CD4-positive, alpha-beta T cell treated with Interleukin-21 for 1 hour (primary cell): ENCODE data around the gene CCND1.
"Not testable (repeated sequence)": the region's sequence is repeated elsewhere in the genome, so short reads cannot be mapped to it uniquely, and the experiment has no call there.

Experiments used
- DNase-seq: peaks from one replicate; pipeline ENCODE4 v3.0.0-alpha.2; 2020

CCND1 gene

DNA sequence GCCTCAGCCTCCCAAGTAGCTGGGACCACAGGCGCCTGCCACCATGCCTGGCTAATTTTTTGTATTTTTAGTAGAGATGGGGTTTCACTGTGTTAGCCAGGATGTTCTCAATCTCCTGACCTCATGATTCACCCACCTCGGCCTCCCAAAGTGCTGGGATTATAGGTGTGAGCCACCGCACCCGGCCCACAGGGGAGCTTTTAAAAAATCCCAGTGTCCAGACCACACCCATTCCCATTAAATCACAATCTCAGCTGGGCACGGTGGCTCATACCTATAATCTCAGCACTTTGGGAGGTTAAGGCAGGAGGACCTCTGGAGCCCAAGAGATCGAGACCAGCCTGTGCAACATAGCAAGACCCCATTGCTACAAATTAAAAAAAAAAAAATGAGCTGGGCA is 55.0 kb downstream of the CCND1 start:
- DNase-seq, result not testable (repeated sequence)

DNA sequence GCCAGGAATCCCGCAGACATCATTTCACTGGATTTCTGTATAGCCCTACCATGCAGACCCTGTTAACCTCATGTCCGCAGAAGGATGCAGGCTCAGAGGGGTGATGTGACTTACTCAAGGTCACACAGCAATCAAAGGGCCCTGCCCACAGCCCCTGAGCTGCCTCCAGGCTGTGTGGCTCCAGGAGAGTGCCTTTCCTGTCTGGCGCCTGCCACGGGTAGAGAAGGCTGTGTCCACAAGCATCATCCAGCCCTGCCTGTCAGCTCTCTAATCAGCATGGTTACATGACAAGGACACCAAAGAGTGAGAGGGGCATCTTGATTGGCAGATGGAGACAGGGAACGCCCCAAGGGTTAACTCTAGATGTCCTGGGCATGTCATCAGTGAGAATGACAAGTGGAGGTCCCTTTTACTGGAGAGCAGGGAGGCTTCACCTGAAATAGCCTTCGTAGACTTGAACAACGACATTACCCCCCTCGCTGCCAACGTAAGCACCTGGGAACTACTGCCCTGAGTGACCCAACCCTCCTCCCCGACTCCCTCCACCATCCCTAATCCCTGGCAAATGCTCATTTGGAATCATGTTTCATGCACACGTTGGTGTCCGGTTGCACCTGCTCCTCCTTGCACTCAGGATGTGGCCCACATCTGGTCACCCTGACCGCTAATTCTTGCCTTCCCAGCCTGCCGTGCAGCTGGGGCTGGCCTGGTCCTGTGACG is 56.0 kb downstream of the CCND1 start:
- DNase-seq, result no peak

DNA sequence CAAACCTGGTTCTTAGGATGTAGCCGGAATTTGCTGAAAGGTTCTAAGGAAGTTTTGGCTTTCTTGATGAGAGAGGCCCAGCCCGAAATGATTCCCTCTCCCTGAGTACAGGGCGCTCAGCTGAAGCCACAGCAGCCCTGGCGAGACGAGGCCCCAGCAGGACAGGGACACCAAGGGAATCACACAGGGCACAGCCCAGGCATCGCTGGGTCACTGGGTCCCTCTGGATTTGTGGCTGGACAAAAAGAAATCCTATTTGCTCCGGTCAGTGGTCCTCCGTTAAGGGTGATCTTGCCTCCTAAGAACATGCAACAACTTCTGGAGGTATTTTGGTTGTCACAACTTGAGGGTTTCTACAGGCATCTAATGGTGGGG is 56.5 kb downstream of the CCND1 start:
- DNase-seq, result no peak

DNA sequence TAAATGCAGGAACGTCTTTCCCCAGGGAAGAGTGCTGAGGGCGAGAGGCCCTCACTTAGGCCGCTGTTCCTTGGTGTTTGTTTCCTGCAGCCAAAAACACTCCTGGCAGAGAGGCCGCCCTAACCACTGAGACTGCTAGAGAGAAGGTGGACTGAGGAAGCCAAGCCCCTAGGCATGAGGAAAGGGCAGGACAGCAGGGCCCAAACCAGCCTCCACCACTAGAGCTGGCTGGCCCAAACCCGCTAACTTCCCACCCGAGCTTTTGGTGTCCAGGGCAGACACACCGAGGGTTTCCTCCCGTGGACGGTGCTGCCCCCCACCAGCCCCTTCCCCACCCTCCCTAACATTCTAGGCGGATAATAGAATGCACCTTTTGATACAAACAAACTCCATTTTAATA is 56.9 kb downstream of the CCND1 start:
- no peak for DNase-seq

DNA sequence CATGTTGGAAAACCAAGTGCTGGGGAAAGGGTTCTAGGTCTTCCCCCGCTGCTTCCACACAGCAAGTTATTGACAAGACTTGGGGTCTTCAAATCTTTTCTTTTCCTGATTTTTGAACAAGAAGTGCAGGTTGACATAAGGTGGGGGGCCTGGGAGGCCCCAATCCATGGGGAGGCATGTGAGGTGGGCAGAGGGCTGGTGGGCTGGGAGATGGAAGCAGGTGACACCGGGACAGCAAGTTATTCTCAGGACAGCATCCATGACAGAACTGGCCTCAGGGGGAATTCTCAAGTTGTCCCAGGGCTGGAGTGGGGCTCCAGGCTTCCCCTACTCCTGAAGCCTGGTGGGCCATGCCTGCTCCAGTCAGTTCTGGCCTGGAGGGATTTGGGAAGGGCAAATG is 57.4 kb downstream of the CCND1 start:
- no peak for DNase-seq

DNA sequence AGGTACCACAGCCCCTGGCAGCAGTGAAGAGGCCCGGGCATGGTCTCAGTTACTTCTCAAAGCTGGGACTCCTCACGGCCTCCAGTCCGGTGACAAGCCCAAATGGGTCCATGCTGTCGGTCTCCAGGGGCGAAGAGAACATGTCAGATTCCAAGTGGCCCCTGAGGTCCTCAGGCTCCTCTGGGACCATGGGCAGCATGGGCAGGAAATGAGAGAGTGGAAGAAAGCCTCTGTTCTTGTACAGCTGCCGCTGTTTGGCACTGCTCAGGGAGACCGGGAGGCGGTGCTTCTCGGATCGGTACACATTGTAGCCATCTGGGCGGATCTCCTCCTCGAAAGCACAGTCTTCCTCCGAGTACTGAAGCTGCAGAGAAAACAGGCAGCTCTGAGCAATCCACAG is 58.3 kb downstream of the CCND1 start:
- no peak for DNase-seq

DNA sequence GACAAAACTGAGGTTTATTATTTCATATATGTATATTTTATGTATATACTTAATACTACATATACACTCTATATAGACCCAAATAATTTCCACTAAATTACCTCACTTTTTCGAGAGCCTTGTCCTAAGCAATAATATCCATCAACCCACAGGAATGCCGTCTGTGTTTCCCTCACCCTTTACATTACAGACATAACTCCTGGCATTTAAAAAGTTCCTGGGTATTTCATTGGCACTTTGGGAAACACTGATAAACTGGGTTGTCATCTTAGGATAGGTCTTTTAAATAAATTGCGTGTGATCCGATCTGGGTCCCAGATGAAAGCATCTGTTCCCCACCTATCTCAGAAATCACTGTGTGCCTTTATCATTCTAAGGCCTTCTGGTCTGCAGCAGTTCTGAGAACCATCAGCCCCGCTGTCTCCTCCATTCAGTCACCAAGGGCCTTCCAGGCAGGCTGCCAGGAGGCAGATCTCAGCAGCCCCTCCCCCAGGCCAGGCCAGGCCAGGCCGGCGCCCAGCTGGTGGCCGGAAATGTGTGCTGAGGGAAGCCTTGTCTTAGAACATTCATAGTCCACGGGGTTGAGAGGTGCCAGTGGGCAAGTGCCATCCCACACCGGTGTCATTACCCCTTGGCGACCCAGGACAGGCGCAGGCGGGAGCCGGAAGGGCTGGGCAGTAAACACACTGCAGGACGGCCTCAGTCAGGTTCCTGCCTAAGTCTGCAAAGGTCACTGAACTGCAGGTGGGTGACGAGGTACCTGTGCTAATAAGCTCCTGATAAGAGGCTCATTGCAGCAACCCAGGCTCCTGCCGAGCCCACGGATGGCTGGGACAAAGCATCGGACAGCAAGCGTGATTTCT is 59.6 kb downstream of the CCND1 start:
- no peak for DNase-seq

DNA sequence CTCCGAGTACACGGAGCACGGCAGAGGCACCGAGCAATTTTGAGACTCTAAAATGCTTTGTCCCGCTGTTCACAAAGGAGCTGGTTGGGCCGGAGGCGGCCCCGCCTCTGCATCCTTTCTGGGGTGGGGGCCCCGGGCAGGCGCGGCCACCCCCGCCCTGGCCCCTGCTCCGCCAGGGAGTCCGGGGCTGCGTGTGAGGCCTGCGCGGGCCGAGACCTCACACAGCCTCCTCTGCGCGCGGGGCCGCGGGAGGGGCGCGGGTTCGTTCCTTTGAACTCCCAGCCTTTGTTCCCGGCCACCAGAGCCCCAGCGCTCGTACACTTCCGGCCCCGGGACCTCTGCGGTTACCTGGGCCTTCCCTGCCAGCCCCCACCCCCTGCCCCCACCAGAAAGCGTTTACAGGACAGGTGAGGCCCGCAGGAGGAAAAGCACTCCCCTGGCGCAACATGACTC is 61.3 kb downstream of the CCND1 start:
- DNase-seq, result no peak

DNA sequence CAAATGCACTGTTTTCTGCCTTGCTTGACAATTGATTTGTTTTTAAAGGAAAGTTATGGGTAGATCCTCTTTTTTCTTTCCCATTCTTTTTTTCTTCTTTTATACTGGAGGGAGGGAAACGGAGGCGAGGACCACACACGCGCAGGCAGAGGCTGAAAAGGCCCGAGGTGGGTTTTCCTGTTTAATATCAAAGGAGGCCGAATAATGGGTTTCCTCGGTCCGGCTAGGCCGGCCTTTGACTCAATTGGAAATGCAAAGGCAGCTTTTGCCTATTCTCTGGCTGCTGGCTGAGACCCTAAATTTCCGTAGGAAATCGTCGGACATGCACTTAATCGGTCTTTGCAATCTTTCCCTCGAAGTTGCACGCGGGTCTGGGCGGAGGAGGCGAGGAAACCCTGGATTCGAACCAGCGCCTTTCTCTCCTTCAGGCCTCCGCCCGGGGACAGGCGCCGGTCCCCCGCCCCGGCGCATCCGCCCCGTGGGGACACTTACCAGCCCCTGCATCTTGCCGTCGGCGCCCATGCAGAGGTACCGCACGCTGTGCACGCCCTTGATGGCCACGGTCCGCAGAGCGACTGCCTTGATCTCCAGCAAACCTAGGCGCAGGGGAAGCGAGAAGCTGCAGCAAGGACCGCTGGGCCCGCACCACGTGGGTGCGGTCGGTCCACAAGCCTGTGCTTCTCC is 62.0 kb downstream of the CCND1 start:
- DNase-seq, result no peak

DNA sequence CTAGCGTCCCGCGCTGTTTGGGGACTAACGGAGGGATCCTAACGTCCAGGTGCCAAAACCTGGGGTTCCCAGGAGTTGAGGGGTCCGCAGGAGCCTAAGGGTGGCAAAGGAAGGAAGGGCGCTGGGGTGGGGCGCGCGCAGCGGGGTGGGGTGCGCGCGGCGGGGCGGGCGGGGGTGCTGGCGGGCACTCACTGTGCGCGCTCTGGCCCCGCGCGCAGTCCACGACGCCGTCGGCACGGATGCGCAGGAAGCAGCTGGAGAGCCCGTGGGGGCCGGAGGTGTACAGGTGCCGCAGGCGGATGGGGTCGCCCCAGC is 62.5 kb downstream of the CCND1 start:
- no peak for DNase-seq
